Colonic mucosa (tissue), 4 donors: ENCODE data around the gene CD7. TPM values are rescaled to one million over a fixed set of nuclear protein-coding genes. Genes with fewer than 3 reads are reported as not detected.
A peak's percentile ranks its signal among the peaks of the same experiment; 100 is the strongest.

Experiments
- DNase-seq: peaks from one replicate; pipeline ENCODE4 v3.0.0-alpha.2; 2020
- H3K27ac ChIP-seq: fragments of 200-600 bp; one replicate; pipeline ENCODE4 v1.8.0; 2021
- H3K27me3 ChIP-seq: fragments of 200-600 bp; one replicate; pipeline ENCODE4 v1.8.0; 2021
- H3K36me3 ChIP-seq: fragments of 200-600 bp; one replicate; pipeline ENCODE4 v1.8.0; 2021
- H3K4me1 ChIP-seq: fragments of 200-600 bp; one replicate; pipeline ENCODE4 v1.8.0; 2021; ENCODE audit warnings: mild to moderate bottlenecking
- H3K4me3 ChIP-seq: fragments of 200-600 bp; one replicate; pipeline ENCODE4 v1.8.0; 2021
- H3K9ac ChIP-seq, 2 donors: one replicate each; pipeline ENCODE4 v1.7.0; 2013; ENCODE audit warnings: control low read depth in 2 of 2, low read depth in 2 of 2, low read length in 2 of 2
- H3K9me3 ChIP-seq: fragments of 200-600 bp; one replicate; pipeline ENCODE4 v1.8.0; 2021
- CTCF ChIP-seq: fragments of 200-600 bp; IDR thresholded peaks from one replicate; pipeline ENCODE4 v1.8.0; 2022; ENCODE audit warnings: antibody characterized with exemption, mild to moderate bottlenecking
- intact Hi-C: fragments of 100-400 bp; cut with DNase I; formaldehyde crosslinking; loops from one replicate; pipeline ENCODE4 v1.14.1; 2022
- total RNA-seq, 2 donors: library from RNA; stranded (reverse); fragmentation: NEBNext Ultra II Directional in 1 of 2; extraction: Animal tissue kit (Norgen Biotek cat#: 25700) in 1 of 2; gene quantifications; one replicate each; pipeline ENCODE4 v1.2.1, GENCODE V29; 2021
- donor health status: healthy.
- donor health status: DM: no; HTN: no; CAD: no.
- donor health status: DM: no; HTN: no; CAD: no.

The CD7 gene
- total RNA-seq, 2 donors from 2014 or later, result 4.2 to 5.0 TPM

- TF ChIP-seq CTCF, result no peak
- intact Hi-C loops, result no loop called here
- no peak for DNase-seq
- Histone ChIP-seq H3K4me3 (peak overlapping the region; percentile 35), H3K36me3 (no peaks in the 10 kb centered on the region), H3K4me1 (peaks cover 21% of the 10 kb centered on the region), H3K9me3 (no peaks in the 10 kb centered on the region), H3K9ac (peak overlapping the region; percentile 81 to 91), H3K27me3 (peaks cover 4% of the 10 kb centered on the region), H3K27ac (peak overlapping the region; percentile 80)
Observed at GRCh38 chr17:82298538-82299421, 18.6 kb downstream of the CD7 start.

GRCh38 chr17:82297714-82298537 is 19.5 kb downstream of the CD7 start:
- H3K9ac ChIP-seq, result peak overlapping the region; percentile 81 to 91
- H3K27me3 ChIP-seq, result peaks cover 4% of the 10 kb centered on the region
- no peak for TF ChIP-seq CTCF
- intact Hi-C loops, result no loop called here
- no peaks in the 10 kb centered on the region for H3K36me3 ChIP-seq
- peaks cover 21% of the 10 kb centered on the region for H3K4me1 ChIP-seq
- H3K4me3 ChIP-seq, result peak overlapping the region; percentile 35
- peak; percentile 94 for DNase-seq
- H3K9me3 ChIP-seq, result no peaks in the 10 kb centered on the region
- H3K27ac ChIP-seq, result peak overlapping the region; percentile 80

- intact Hi-C loops, result no loop called here
- Histone ChIP-seq H3K9ac (peak overlapping the region; percentile 81 to 91), H3K36me3 (no peaks in the 10 kb centered on the region), H3K9me3 (no peaks in the 10 kb centered on the region), H3K4me3 (peak overlapping the region; percentile 35), H3K27me3 (no peaks in the 10 kb centered on the region), H3K4me1 (peaks cover 21% of the 10 kb centered on the region), H3K27ac (peak overlapping the region; percentile 80)
- peak; percentile 75 for DNase-seq
- no peak for TF ChIP-seq CTCF
Observed at GRCh38 chr17:82297280-82297713, 20.1 kb downstream of the CD7 start.

GRCh38 chr17:82296511-82297279 is 20.7 kb downstream of the CD7 start:
- DNase-seq, result peak; percentile 52
- H3K9me3 ChIP-seq, result no peaks in the 10 kb centered on the region
- peak overlapping the region; percentile 80 for H3K27ac ChIP-seq
- no peaks in the 10 kb centered on the region for H3K27me3 ChIP-seq
- no peak for TF ChIP-seq CTCF
- peaks cover 21% of the 10 kb centered on the region for H3K4me1 ChIP-seq
- H3K36me3 ChIP-seq, result no peaks in the 10 kb centered on the region
- intact Hi-C loops, result no loop called here
- peak overlapping the region; percentile 35 for H3K4me3 ChIP-seq
- H3K9ac ChIP-seq, result peak overlapping the region; percentile 28 to 91

GRCh38 chr17:82295472-82295814 is 22.0 kb downstream of the CD7 start:
- no peaks in the 10 kb centered on the region for H3K27me3 ChIP-seq
- peak overlapping the region in 1 of 2 donors; percentile 70 for H3K9ac ChIP-seq
- no peak overlapping the region for H3K4me3 ChIP-seq
- peak overlapping the region; percentile 80 for H3K27ac ChIP-seq
- no peaks in the 10 kb centered on the region for H3K36me3 ChIP-seq
- TF ChIP-seq CTCF, result no peak
- no peaks in the 10 kb centered on the region for H3K9me3 ChIP-seq
- H3K4me1 ChIP-seq, result peaks cover 21% of the 10 kb centered on the region
- DNase-seq, result no peak
- intact Hi-C loops, result no loop called here
